ENCODE measurements around the gene TSSK3. TPM values are rescaled to one million over a fixed set of nuclear protein-coding genes. Genes with fewer than 3 reads are reported as not detected.

The TSSK3 gene
- total and polyA plus RNA-seq, 9 of the 15 experiments (the other 6 are each of a cell fraction or from before 2014, with no cell fraction given) = 0.27 to 2.8 (median 1.9) TPM

DNA sequence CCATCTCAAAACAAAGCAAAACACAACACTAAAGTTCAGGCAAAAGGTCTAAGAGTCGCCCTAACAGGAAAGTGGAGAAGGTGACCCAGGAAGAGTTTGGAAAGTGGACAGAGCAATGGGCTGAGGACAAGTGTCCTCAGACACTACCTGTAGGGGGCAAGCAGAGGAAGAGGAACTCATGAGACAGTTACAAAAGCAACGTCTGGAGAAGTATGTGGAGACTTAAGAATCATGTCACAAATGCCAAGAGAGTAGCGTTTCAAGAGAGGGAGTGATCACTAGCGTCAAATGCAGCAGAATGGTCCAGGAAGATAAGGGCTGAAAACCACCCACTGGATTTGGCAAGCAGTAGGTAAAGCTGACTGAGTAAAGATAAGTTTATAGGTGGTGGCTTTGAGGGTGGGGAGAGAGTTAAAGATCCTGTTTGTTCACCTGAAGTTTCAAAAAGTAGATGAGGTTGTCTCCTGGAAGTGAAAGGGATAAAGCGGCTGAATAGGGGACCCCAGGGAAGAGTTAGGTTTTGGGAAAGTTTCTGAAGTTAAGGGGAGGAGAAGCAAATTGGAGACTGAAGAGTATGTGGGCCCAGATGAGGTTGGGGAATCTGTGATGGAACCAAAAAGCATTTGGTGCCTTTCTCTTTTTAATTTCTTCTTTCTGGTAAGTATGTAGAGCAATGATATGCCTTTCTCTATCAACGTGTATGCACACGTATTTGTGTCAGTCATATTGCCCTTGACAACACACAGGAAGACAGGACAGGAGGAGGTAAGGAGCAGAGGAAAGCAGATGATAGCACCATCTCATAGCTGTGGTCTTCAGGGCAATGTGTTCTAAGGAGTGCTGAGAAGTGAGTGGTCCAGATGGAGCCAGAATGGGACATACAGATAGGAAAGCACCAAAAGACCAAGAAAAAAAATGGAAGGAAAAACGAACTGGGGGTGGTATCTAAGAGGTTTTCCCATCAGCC, 28.8 kb downstream of the TSSK3 start (continued):
- TF ChIP-seq, protein P1, sequence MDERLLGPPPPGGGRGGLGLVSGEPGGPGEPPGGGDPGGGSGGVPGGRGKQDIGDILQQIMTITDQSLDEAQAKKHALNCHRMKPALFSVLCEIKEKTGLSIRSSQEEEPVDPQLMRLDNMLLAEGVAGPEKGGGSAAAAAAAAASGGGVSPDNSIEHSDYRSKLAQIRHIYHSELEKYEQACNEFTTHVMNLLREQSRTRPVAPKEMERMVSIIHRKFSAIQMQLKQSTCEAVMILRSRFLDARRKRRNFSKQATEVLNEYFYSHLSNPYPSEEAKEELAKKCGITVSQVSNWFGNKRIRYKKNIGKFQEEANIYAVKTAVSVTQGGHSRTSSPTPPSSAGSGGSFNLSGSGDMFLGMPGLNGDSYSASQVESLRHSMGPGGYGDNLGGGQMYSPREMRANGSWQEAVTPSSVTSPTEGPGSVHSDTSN (CRISPR knock-in tag; IDR thresholded peaks at IDR 0.05; ENCODE audit: low read depth) = no peak
- TF ChIP-seq, protein P1 (tag; conservative IDR thresholded peaks at IDR 0.05; ENCODE audit: low read depth) = 0 out of 2 replicates have a peak, but pooled peaks have one; percentile 35
- TF ChIP-seq, protein P2, sequence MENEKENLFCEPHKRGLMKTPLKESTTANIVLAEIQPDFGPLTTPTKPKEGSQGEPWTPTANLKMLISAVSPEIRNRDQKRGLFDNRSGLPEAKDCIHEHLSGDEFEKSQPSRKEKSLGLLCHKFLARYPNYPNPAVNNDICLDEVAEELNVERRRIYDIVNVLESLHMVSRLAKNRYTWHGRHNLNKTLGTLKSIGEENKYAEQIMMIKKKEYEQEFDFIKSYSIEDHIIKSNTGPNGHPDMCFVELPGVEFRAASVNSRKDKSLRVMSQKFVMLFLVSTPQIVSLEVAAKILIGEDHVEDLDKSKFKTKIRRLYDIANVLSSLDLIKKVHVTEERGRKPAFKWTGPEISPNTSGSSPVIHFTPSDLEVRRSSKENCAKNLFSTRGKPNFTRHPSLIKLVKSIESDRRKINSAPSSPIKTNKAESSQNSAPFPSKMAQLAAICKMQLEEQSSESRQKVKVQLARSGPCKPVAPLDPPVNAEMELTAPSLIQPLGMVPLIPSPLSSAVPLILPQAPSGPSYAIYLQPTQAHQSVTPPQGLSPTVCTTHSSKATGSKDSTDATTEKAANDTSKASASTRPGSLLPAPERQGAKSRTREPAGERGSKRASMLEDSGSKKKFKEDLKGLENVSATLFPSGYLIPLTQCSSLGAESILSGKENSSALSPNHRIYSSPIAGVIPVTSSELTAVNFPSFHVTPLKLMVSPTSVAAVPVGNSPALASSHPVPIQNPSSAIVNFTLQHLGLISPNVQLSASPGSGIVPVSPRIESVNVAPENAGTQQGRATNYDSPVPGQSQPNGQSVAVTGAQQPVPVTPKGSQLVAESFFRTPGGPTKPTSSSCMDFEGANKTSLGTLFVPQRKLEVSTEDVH (IDR thresholded peaks at IDR 0.05; ENCODE audit: low read depth, partially characterized antibody) = no peak
- peak; percentile 67 for TF ChIP-seq DMBX1 (CRISPR knock-in tag; IDR thresholded peaks at IDR 0.05; ENCODE audit: borderline replicate concordance)
- TF ChIP-seq, protein P3, sequence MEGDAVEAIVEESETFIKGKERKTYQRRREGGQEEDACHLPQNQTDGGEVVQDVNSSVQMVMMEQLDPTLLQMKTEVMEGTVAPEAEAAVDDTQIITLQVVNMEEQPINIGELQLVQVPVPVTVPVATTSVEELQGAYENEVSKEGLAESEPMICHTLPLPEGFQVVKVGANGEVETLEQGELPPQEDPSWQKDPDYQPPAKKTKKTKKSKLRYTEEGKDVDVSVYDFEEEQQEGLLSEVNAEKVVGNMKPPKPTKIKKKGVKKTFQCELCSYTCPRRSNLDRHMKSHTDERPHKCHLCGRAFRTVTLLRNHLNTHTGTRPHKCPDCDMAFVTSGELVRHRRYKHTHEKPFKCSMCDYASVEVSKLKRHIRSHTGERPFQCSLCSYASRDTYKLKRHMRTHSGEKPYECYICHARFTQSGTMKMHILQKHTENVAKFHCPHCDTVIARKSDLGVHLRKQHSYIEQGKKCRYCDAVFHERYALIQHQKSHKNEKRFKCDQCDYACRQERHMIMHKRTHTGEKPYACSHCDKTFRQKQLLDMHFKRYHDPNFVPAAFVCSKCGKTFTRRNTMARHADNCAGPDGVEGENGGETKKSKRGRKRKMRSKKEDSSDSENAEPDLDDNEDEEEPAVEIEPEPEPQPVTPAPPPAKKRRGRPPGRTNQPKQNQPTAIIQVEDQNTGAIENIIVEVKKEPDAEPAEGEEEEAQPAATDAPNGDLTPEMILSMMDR (IDR thresholded peaks at IDR 0.05 in 2 of 3, conservative IDR thresholded peaks at IDR 0.05 in 1 of 3; ENCODE audit: insufficient read depth in 2 of 3, low read depth in 1 of 3, low read length in 3 of 3) = peak; percentile 51 to 69 (median 54); a peak in 5 of 6 replicates
- peak; percentile 94 for TF ChIP-seq CREM (IDR thresholded peaks at IDR 0.05; ENCODE audit: low read depth)
- TF ChIP-seq, protein P4, sequence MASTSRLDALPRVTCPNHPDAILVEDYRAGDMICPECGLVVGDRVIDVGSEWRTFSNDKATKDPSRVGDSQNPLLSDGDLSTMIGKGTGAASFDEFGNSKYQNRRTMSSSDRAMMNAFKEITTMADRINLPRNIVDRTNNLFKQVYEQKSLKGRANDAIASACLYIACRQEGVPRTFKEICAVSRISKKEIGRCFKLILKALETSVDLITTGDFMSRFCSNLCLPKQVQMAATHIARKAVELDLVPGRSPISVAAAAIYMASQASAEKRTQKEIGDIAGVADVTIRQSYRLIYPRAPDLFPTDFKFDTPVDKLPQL (IDR thresholded peaks at IDR 0.05; ENCODE audit: extremely low read depth, insufficient read length) = no peak
- peak; percentile 31; the same call in 1 of the 2 replicates for TF ChIP-seq ETV5 (CRISPR knock-in tag; IDR thresholded peaks at IDR 0.05; ENCODE audit: low read depth)
- TF ChIP-seq ZKSCAN1 (IDR thresholded peaks at IDR 0.05; ENCODE audit: low read depth, low read length) = peak; percentile 93
- TF ChIP-seq MIER1 (IDR thresholded peaks at IDR 0.05; ENCODE audit: low read depth) = 0 out of 2 replicates have a peak, but pooled peaks have one; percentile 45
- peak; percentile 88 for TF ChIP-seq SPI1 (IDR thresholded peaks at IDR 0.05; ENCODE audit: borderline replicate concordance, low read depth, low read length)
- peak; percentile 55 for TF ChIP-seq C11orf30 (IDR thresholded peaks at IDR 0.05; ENCODE audit: low read depth)
- TF ChIP-seq SAFB2 (IDR thresholded peaks at IDR 0.05; ENCODE audit: borderline replicate concordance, low read depth, low read length, severe bottlenecking) = no peak
- no peak for TF ChIP-seq TAF15 (IDR thresholded peaks at IDR 0.05; ENCODE audit: low read depth, low read length)
- TF ChIP-seq RAD51 (IDR thresholded peaks at IDR 0.05; ENCODE audit: borderline replicate concordance, low read depth) = peak; percentile 63; the same call in 1 of the 2 replicates
